CD4-positive, CD25-positive, alpha-beta regulatory T cell (primary cell): Measurements from ENCODE around the gene CD2. TPM values are rescaled to one million over a fixed set of nuclear protein-coding genes. Genes with fewer than 3 reads are reported as not detected.

Experiments used
- ATAC-seq, 2 donors: fragments of 150-1000 bp; cut with Tn5 transposase; one replicate each; pipeline ENCODE4 v1.10.0; 2021; ENCODE audit warnings: low read depth in 2 of 2, moderate number of reproducible peaks in 2 of 2, moderate library complexity in 1 of 2
- DNase-seq, 3 donors: peaks; one replicate each; pipeline versions ENCODE4 v3.0.0 to v3.0.0-alpha.2; 2012 to 2022; ENCODE audit warnings: mixed read lengths in 1 of 3
- H3K27ac ChIP-seq: one replicate; pipeline ENCODE4 v1.7.0; 2013; ENCODE audit warnings: mild to moderate bottlenecking, low read length; ENCODE audit not compliant: insufficient read depth, poor library complexity, severe bottlenecking
- H3K27me3 ChIP-seq: one replicate; pipeline ENCODE4 v1.7.0; 2013; ENCODE audit warnings: low read length; ENCODE audit not compliant: control insufficient read depth, insufficient read depth
- H3K36me3 ChIP-seq: one replicate; pipeline ENCODE4 v1.7.0; 2013; ENCODE audit warnings: mild to moderate bottlenecking, low read length, moderate library complexity; ENCODE audit not compliant: control insufficient read depth, insufficient read depth
- H3K4me1 ChIP-seq: 2 replicates; pipeline ENCODE4 v1.7.0; 2013; ENCODE audit warnings: mild to moderate bottlenecking, low read length; ENCODE audit not compliant: insufficient read depth, control insufficient read depth, poor library complexity, severe bottlenecking
- H3K4me3 ChIP-seq: one replicate; pipeline ENCODE4 v1.7.0; 2013; ENCODE audit warnings: low read depth, mild to moderate bottlenecking, low read length, moderate library complexity
- H3K9me3 ChIP-seq, 2 experiments: 1 replicate in 1 of 2; 2 replicates in 1 of 2; pipeline ENCODE4 v1.7.0; 2013; ENCODE audit warnings: low read length in 2 of 2, mild to moderate bottlenecking in 1 of 2, moderate library complexity in 1 of 2; ENCODE audit not compliant: control insufficient read depth in 2 of 2
- H3K27ac Mint-ChIP-seq, 3 donors: one replicate each; pipeline ENCODE4 v1.8.0; 2020 to 2022; ENCODE audit warnings: mild to moderate bottlenecking in 3 of 3, mixed read lengths in 3 of 3, moderate library complexity in 2 of 3
- H3K27me3 Mint-ChIP-seq: one replicate; pipeline ENCODE4 v1.8.0; 2022; ENCODE audit warnings: mild to moderate bottlenecking, mixed read lengths
- H3K36me3 Mint-ChIP-seq: one replicate; pipeline ENCODE4 v1.8.0; 2020; ENCODE audit warnings: mixed read lengths
- H3K4me1 Mint-ChIP-seq, 4 donors: one replicate each; pipeline ENCODE4 v1.8.0; 2020 to 2022; ENCODE audit warnings: mixed read lengths in 4 of 4, mild to moderate bottlenecking in 1 of 4
- H3K4me3 Mint-ChIP-seq, 4 donors: one replicate each; pipeline ENCODE4 v1.8.0; 2020 to 2022; ENCODE audit warnings: mild to moderate bottlenecking in 4 of 4, mixed read lengths in 4 of 4, moderate library complexity in 3 of 4
- H3K9me3 Mint-ChIP-seq, 7 donors: one replicate each; pipeline ENCODE4 v1.8.0; 2020 to 2022; ENCODE audit warnings: mixed read lengths in 7 of 7, mild to moderate bottlenecking in 3 of 7, moderate library complexity in 2 of 7
- polyA plus RNA-seq, 4 donors: library from polyadenylated mRNA; unstranded; fragments of 300-500 nt; fragmentation: Illumina TruSeq; gene quantifications; one replicate each; pipeline ENCODE4 v1.2.3, GENCODE V29; 2021
- total RNA-seq: library from RNA; stranded (reverse); gene quantifications from one replicate; pipeline ENCODE4 v1.2.3, GENCODE V29; 2022

Gene CD2
- total and polyA plus RNA-seq, 5 donors from 2014 or later, result 192 to 457 (median 349) TPM

GRCh38 chr1:116735246-116735645, 19.0 kb upstream of the CD2 start:
- H3K4me1 ChIP-seq, result peaks cover 27% of the 10 kb centered on the region
- peaks cover 24 to 37% (median 33%) of the 10 kb centered on the region in 4 donors for H3K4me1 Mint-ChIP-seq
- ATAC-seq (no peak), DNase-seq (no peak)
- H3K36me3 ChIP-seq, result no peaks in the 10 kb centered on the region
- H3K27me3 Mint-ChIP-seq, result no peaks in the 10 kb centered on the region
- no peak overlapping the region for H3K27ac ChIP-seq
- no peaks in the 10 kb centered on the region for H3K9me3 ChIP-seq
- H3K4me3 Mint-ChIP-seq, result no peak overlapping the region
- peak overlapping the region in 1 of 3 donors; percentile 61 for H3K27ac Mint-ChIP-seq
- H3K4me3 ChIP-seq, result no peak overlapping the region
- H3K36me3 Mint-ChIP-seq, result no peaks in the 10 kb centered on the region
- H3K9me3 Mint-ChIP-seq, result peaks cover 0 to 3% (median 0%) of the 10 kb centered on the region in 7 donors
- H3K27me3 ChIP-seq, result no peaks in the 10 kb centered on the region

- Histone ChIP-seq H3K4me1 (peaks cover 27% of the 10 kb centered on the region), H3K36me3 (no peaks in the 10 kb centered on the region), H3K27me3 (no peaks in the 10 kb centered on the region), H3K4me3 (peak overlapping the region; percentile 71), H3K27ac (peak overlapping the region; percentile 94), H3K9me3 (no peaks in the 10 kb centered on the region)
- Mint-ChIP-seq H3K9me3 (peaks cover 0 to 3% (median 0%) of the 10 kb centered on the region in 7 donors), H3K4me3 (peak overlapping the region; percentile 32 to 82 (median 70)), H3K27me3 (no peaks in the 10 kb centered on the region), H3K36me3 (no peaks in the 10 kb centered on the region), H3K4me1 (peaks cover 29 to 47% (median 42%) of the 10 kb centered on the region in 4 donors), H3K27ac (peak overlapping the region; percentile 97 to 99 (median 98))
- peak; percentile 71 to 79 for ATAC-seq
- peak; percentile 56 to 91 (median 83) for DNase-seq
Observed at GRCh38 chr1:116737020-116737854, 17.0 kb upstream of the CD2 start.

- H3K4me1 Mint-ChIP-seq, result peaks cover 29 to 47% (median 42%) of the 10 kb centered on the region in 4 donors
- ATAC-seq, result peak; percentile 6 to 30
- Histone ChIP-seq H3K36me3 (no peaks in the 10 kb centered on the region), H3K4me1 (peaks cover 27% of the 10 kb centered on the region), H3K27ac (peak overlapping the region; percentile 94), H3K27me3 (no peaks in the 10 kb centered on the region), H3K4me3 (peak overlapping the region; percentile 71), H3K9me3 (peaks cover 1% of the 10 kb centered on the region in 2 experiments)
- H3K27ac Mint-ChIP-seq, result peak overlapping the region; percentile 97 to 99 (median 98)
- peak in 2 of 3 donors; percentile 50 to 56 for DNase-seq
- peaks cover 2% of the 10 kb centered on the region for H3K36me3 Mint-ChIP-seq
- H3K27me3 Mint-ChIP-seq, result no peaks in the 10 kb centered on the region
- H3K4me3 Mint-ChIP-seq, result peak overlapping the region; percentile 64 to 82 (median 72)
- peaks cover 0 to 5% (median 1%) of the 10 kb centered on the region in 7 donors for H3K9me3 Mint-ChIP-seq
Observed at GRCh38 chr1:116737855-116738321, 16.3 kb upstream of the CD2 start.

GRCh38 chr1:116738673-116739370, 15.4 kb upstream of the CD2 start:
- peak; percentile 45 to 48 for ATAC-seq
- peaks cover 11% of the 10 kb centered on the region in 2 experiments for H3K9me3 ChIP-seq
- peak; percentile 55 to 67 (median 56) for DNase-seq
- H3K4me1 Mint-ChIP-seq, result peaks cover 29 to 47% (median 42%) of the 10 kb centered on the region in 4 donors
- peak overlapping the region; percentile 71 for H3K4me3 ChIP-seq
- peaks cover 27% of the 10 kb centered on the region for H3K4me1 ChIP-seq
- peak overlapping the region; percentile 64 to 82 (median 72) for H3K4me3 Mint-ChIP-seq
- H3K9me3 Mint-ChIP-seq, result peaks cover 0 to 15% (median 5%) of the 10 kb centered on the region in 7 donors
- H3K27me3 Mint-ChIP-seq, result no peaks in the 10 kb centered on the region
- H3K27ac Mint-ChIP-seq, result peak overlapping the region; percentile 97 to 99 (median 98)
- peak overlapping the region; percentile 94 for H3K27ac ChIP-seq
- peaks cover 3% of the 10 kb centered on the region for H3K36me3 Mint-ChIP-seq
- no peaks in the 10 kb centered on the region for H3K36me3 ChIP-seq
- no peaks in the 10 kb centered on the region for H3K27me3 ChIP-seq

GRCh38 chr1:116739371-116740012, 14.7 kb upstream of the CD2 start:
- H3K9me3 ChIP-seq, result peaks cover 16 to 17% of the 10 kb centered on the region in 2 experiments
- peak overlapping the region; percentile 71 for H3K4me3 ChIP-seq
- Mint-ChIP-seq H3K4me3 (peak overlapping the region; percentile 39 to 82 (median 70)), H3K4me1 (peaks cover 29 to 47% (median 42%) of the 10 kb centered on the region in 4 donors), H3K27me3 (no peaks in the 10 kb centered on the region), H3K9me3 (peaks cover 0 to 21% (median 9%) of the 10 kb centered on the region in 7 donors), H3K27ac (peak overlapping the region; percentile 97 to 99 (median 98)), H3K36me3 (peaks cover 8% of the 10 kb centered on the region)
- no peaks in the 10 kb centered on the region for H3K36me3 ChIP-seq
- peaks cover 27% of the 10 kb centered on the region for H3K4me1 ChIP-seq
- H3K27ac ChIP-seq, result peak overlapping the region; percentile 94
- DNase-seq (no peak), ATAC-seq (no peak)
- H3K27me3 ChIP-seq, result no peaks in the 10 kb centered on the region

GRCh38 chr1:116740296-116740695, 13.9 kb upstream of the CD2 start:
- Mint-ChIP-seq H3K27ac (peak overlapping the region; percentile 52 to 97 (median 52)), H3K4me1 (peaks cover 29 to 47% (median 42%) of the 10 kb centered on the region in 4 donors), H3K27me3 (no peaks in the 10 kb centered on the region), H3K4me3 (peak overlapping the region in 1 of 4 donors; percentile 66), H3K9me3 (peaks cover 0 to 29% (median 9%) of the 10 kb centered on the region in 7 donors), H3K36me3 (peaks cover 8% of the 10 kb centered on the region)
- ATAC-seq (no peak), DNase-seq (no peak)
- Histone ChIP-seq H3K9me3 (peaks cover 21 to 25% of the 10 kb centered on the region in 2 experiments), H3K4me3 (no peak overlapping the region), H3K27me3 (no peaks in the 10 kb centered on the region), H3K27ac (no peak overlapping the region), H3K36me3 (no peaks in the 10 kb centered on the region), H3K4me1 (peaks cover 27% of the 10 kb centered on the region)

GRCh38 chr1:116740746-116741145, 13.5 kb upstream of the CD2 start:
- no peak for DNase-seq
- no peaks in the 10 kb centered on the region for H3K27me3 ChIP-seq
- peaks cover 21 to 30% of the 10 kb centered on the region in 2 experiments for H3K9me3 ChIP-seq
- peaks cover 11% of the 10 kb centered on the region for H3K36me3 Mint-ChIP-seq
- peaks cover 27% of the 10 kb centered on the region for H3K4me1 ChIP-seq
- H3K9me3 Mint-ChIP-seq, result peaks cover 0 to 34% (median 11%) of the 10 kb centered on the region in 7 donors
- H3K4me1 Mint-ChIP-seq, result peaks cover 29 to 45% (median 42%) of the 10 kb centered on the region in 4 donors
- no peak for ATAC-seq
- H3K27ac ChIP-seq, result no peak overlapping the region
- no peaks in the 10 kb centered on the region for H3K27me3 Mint-ChIP-seq
- H3K4me3 ChIP-seq, result no peak overlapping the region
- no peak overlapping the region for H3K4me3 Mint-ChIP-seq
- no peaks in the 10 kb centered on the region for H3K36me3 ChIP-seq
- peak overlapping the region; percentile 38 to 97 (median 52) for H3K27ac Mint-ChIP-seq
